K562 (cell line): ENCODE data around the gene ACBD4. TPM values are rescaled to one million over a fixed set of nuclear protein-coding genes. Genes with fewer than 3 reads are reported as not detected.

Experiments
- ATAC-seq: fragments of 200-7000 bp; cut with Tn5 transposase; 3 replicates; pipeline ENCODE4 v1.9.1; 2020; ENCODE audit warnings: moderate library complexity
- BruUV-seq: library from RNA; stranded (reverse); fragments of 400-500 nt; replicated peaks from 2 replicates; lab custom pipeline; 2021; lab: Mats Ljungman, UMichigan
- CTCF ChIA-PET: fragments of 300-600 bp; formaldehyde crosslinking; extraction: SDS; loops from one replicate; lab custom pipeline; 2021; ENCODE audit warnings: low intra/inter-chr PET ratio; lab: Yijun Ruan, JAX
- POLR2A ChIA-PET: fragments of 300-600, 350-650 bp; sonication (Branson Sonifier 250); formaldehyde crosslinking; extraction: SDS; loops from one replicate; lab custom pipeline; 2021; ENCODE audit warnings: antibody characterized with exemption, inconsistent platforms; lab: Yijun Ruan, JAX
- DNase-seq, 4 experiments: peaks; one replicate each; pipeline versions ENCODE4 v3.0.0 to v3.0.0-alpha.2; 2011 to 2018; ENCODE audit warnings: low spot score in 3 of 4, mixed read lengths in 3 of 4; ENCODE audit errors: extremely low read depth in 1 of 4
- FAIRE-seq: peaks from 2 replicates; lab custom pipeline; 2011; peaks lifted over from hg19 to GRCh38; lab: Jason Lieb, UNC
- H2AFZ ChIP-seq: 2 replicates; pipeline ENCODE4 v1.6.0; 2011; ENCODE audit warnings: low read depth, low read length, control low read depth, inconsistent platforms
- H3K27ac ChIP-seq: fragments of 200-600 bp; 3 replicates; pipeline ENCODE4 v1.8.0; 2011; ENCODE audit warnings: low read depth, mild to moderate bottlenecking, control low read depth, inconsistent platforms, low read length, moderate library complexity, mixed read lengths; ENCODE audit errors: extremely low read depth
- H3K27me3 ChIP-seq, 2 experiments: fragments of 300-600 bp in 1 of 2; 2 replicates in 1 of 2; 3 replicates in 1 of 2; pipeline versions ENCODE4 v1.6.0 to v1.8.0; 2011; ENCODE audit warnings: inconsistent platforms in 2 of 2, low read length in 2 of 2, mild to moderate bottlenecking in 1 of 2, mixed read lengths in 1 of 2, moderate library complexity in 1 of 2; ENCODE audit not compliant: control insufficient read depth in 2 of 2, insufficient read depth in 2 of 2
- H3K36me3 ChIP-seq: fragments of 300-600 bp; 3 replicates; pipeline ENCODE4 v1.8.0; 2011; ENCODE audit warnings: mild to moderate bottlenecking, low read length, inconsistent platforms; ENCODE audit not compliant: control insufficient read depth, insufficient read depth
- H3K4me1 ChIP-seq, 2 experiments: fragments of 200-600 bp in 1 of 2; replicated peaks in 1 of 2; 2 replicates in 1 of 2; 3 replicates in 1 of 2; pipeline versions ENCODE4 v1.5.1 to v1.8.0; 2011; ENCODE audit warnings: inconsistent platforms in 2 of 2, low read length in 2 of 2, mild to moderate bottlenecking in 1 of 2, mixed read lengths in 1 of 2, moderate library complexity in 1 of 2; ENCODE audit not compliant: control insufficient read depth in 2 of 2, insufficient read depth in 2 of 2
- H3K4me2 ChIP-seq: 2 replicates; pipeline ENCODE4 v1.6.1; 2011; ENCODE audit warnings: low read length, control low read depth, inconsistent platforms, mixed read lengths; ENCODE audit not compliant: insufficient read depth
- H3K4me3 ChIP-seq: fragments of 200-600 bp; sonication (generic), shearing (Covaris generic); 2 replicates; pipeline ENCODE4 v1.5.1; 2016; ENCODE audit warnings: control low read depth, inconsistent platforms
- H3K79me2 ChIP-seq: fragments of 200-600 bp; 3 replicates; pipeline ENCODE4 v1.8.0; 2011; ENCODE audit warnings: low read length, inconsistent platforms; ENCODE audit not compliant: control insufficient read depth, insufficient read depth
- H3K9ac ChIP-seq, 2 experiments: 2 replicates each; pipeline versions ENCODE4 v1.6.0 to v1.6.1; 2011; ENCODE audit warnings: low read depth in 2 of 2, low read length in 2 of 2, control low read depth in 1 of 2, inconsistent platforms in 1 of 2, mild to moderate bottlenecking in 1 of 2, mixed read lengths in 1 of 2; ENCODE audit not compliant: insufficient read depth in 1 of 2
- H3K9me1 ChIP-seq: one replicate; pipeline ENCODE4 v1.6.0; 2011; ENCODE audit warnings: inconsistent platforms, mild to moderate bottlenecking, low read length, moderate library complexity; ENCODE audit not compliant: control insufficient read depth, insufficient read depth
- H3K9me3 ChIP-seq: replicated peaks from 2 replicates; pipeline ENCODE4 v1.5.1; 2011; ENCODE audit warnings: low read depth, low read length, inconsistent platforms; ENCODE audit not compliant: control insufficient read depth, insufficient read depth
- H4K20me1 ChIP-seq: replicated peaks from 2 replicates; pipeline ENCODE4 v1.6.1; 2011; ENCODE audit warnings: low read length, inconsistent platforms, mixed read lengths; ENCODE audit not compliant: control insufficient read depth, insufficient read depth
- DDX20 ChIP-seq: fragments of 450-650 bp; IDR thresholded peaks from 2 replicates; pipeline ENCODE4 v1.6.1; 2016; ENCODE audit warnings: missing genetic modification characterization, low read depth, mild to moderate bottlenecking, missing compliant biosample characterization, moderate library complexity
- KLF6 ChIP-seq: fragments of 250-450 bp; sonication (Bioruptor Pico); IDR thresholded peaks from 2 replicates; pipeline ENCODE4 v1.4.0; 2020; ENCODE audit warnings: mild to moderate bottlenecking, moderate library complexity, borderline replicate concordance
- PCBP1 ChIP-seq: fragments of 200-400 bp; formaldehyde crosslinking; IDR thresholded peaks from 2 replicates; pipeline ENCODE4 v1.6.1; 2018; ENCODE audit warnings: mild to moderate bottlenecking, low read depth, low read length; ENCODE audit not compliant: poor library complexity, severe bottlenecking
- RAD51 ChIP-seq: fragments of 450-650 bp; IDR thresholded peaks from 2 replicates; pipeline ENCODE4 v1.7.1; 2016; ENCODE audit warnings: low read depth, mild to moderate bottlenecking, borderline replicate concordance
- TRIM28 ChIP-seq: fragments of 450-650 bp; IDR thresholded peaks from 2 replicates; pipeline ENCODE4 v1.6.1; 2017
- ZFP30 ChIP-seq: fragments of 250-450 bp; sonication (Bioruptor Pico); IDR thresholded peaks from 2 replicates; pipeline ENCODE4 v1.8.0; 2022; ENCODE audit warnings: moderate library complexity, mild to moderate bottlenecking, inconsistent platforms, borderline replicate concordance
- ZKSCAN3 ChIP-seq: fragments of 250-450 bp; sonication (Bioruptor Pico); IDR thresholded peaks from 2 replicates; pipeline ENCODE4 v1.4.0; 2020
- ZNF133 ChIP-seq: fragments of 250-450 bp; sonication (Bioruptor Pico); IDR thresholded peaks from 2 replicates; pipeline ENCODE4 v1.4.0; 2020; ENCODE audit warnings: mild to moderate bottlenecking
- ZNF507 ChIP-seq: conservative IDR thresholded peaks from 2 replicates; pipeline ENCODE4 v1.6.1; 2017; ENCODE audit warnings: missing genetic modification characterization, missing compliant biosample characterization
- ZNF699 ChIP-seq: fragments of 250-450 bp; sonication (Bioruptor Pico); IDR thresholded peaks from 2 replicates; pipeline ENCODE4 v1.8.0; 2021; ENCODE audit warnings: mild to moderate bottlenecking, moderate library complexity; ENCODE audit not compliant: insufficient replicate concordance
- WGBS: fragments of 100-300 bp; shearing (Covaris generic); methylation state at CpG from one replicate; pipeline ENCODE4 v1.1.6; 2016; ENCODE audit warnings: low coverage, mixed read lengths; ENCODE audit not compliant: insufficient coverage; ENCODE audit errors: missing lambda C conversion rate; 5-methylcytosine and 5-hydroxymethylcytosine counted together
- in situ Hi-C: fragments of 300-500 bp; cut with MboI; formaldehyde crosslinking; loops from 4 replicates; pipeline ENCODE4 v1.15.0; 2018; ENCODE audit warnings: inconsistent platforms, mixed read lengths
- intact Hi-C: fragments of 100-400 bp; cut with micrococcal nuclease; formaldehyde crosslinking; loops from 2 replicates; pipeline ENCODE4 v1.14.2; 2022
- polyA plus RNA-seq, 8 experiments: library from polyadenylated mRNA; depleted of rRNA in 4 of 8; stranded (reverse) in 5 of 8; unstranded in 3 of 8; fragments of >200 nt; fragmentation: Nextera tagmentation in 2 of 8; fragmentation: Illumina TruSeq in 1 of 8; extraction: Ambion mirVana in 2 of 8; extraction: Trizol in 1 of 8; gene quantifications; 2 replicates each; pipeline versions ENCODE4 v1.2.1 to v1.2.3, GENCODE V29; 2011 to 2014; ENCODE audit warnings: inconsistent platforms in 1 of 8, missing spikeins in 1 of 8
- total RNA-seq, 7 experiments: library from RNA; depleted of rRNA in 6 of 7; stranded (reverse); fragments of >200 nt in 6 of 7; fragmentation: Illumina TruSeq in 2 of 7; extraction: Trizol in 2 of 7; gene quantifications; 2 replicates each; pipeline versions ENCODE4 v1.2.1 to v1.2.3, GENCODE V29; 2011 to 2021; ENCODE audit warnings: low replicate concordance in 1 of 7
- TF ChIP-seq, protein P1 (sequence below): sonication (generic); formaldehyde crosslinking; IDR thresholded peaks from 2 replicates; pipeline ENCODE4 v1.8.1; 2023; ENCODE audit warnings: mild to moderate bottlenecking, missing genetic modification reagents

Gene ACBD4
- total and polyA plus RNA-seq, 9 of the 15 experiments (the other 6 are each of a cell fraction or from before 2014, with no cell fraction given): 0.14 to 6.9 (median 4.6) TPM

DNA sequence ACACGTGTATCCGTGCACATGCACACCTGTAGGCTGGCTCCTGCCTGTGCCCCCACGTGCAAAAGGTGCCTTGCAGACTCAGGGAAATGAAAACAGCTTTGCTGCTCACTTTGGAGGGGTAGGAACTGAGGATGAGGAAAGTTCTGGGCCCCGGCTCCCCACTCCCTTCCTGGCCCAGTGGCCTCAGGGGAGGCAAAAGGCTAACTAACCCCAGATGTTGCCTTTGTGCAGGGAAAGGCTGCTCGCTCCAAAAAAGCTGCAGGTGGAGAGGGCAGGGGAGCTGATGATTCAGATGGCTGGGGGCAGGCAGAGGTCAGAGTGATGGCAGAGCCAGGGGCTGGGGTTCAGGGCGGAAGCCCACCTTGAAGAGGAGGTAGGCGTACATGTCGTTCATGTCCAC lies 15.5 kb upstream of the ACBD4 start:
- H3K79me2 ChIP-seq: no peaks in the 10 kb centered on the region; the same call in 2 of the 3 replicates
- no peaks in the 10 kb centered on the region for H3K9me3 ChIP-seq
- H3K4me2 ChIP-seq: no peak overlapping the region
- no peaks in the 10 kb centered on the region for H4K20me1 ChIP-seq
- H3K4me3 ChIP-seq: no peak overlapping the region
- no peak for TF ChIP-seq PCBP1
- no peak for TF ChIP-seq KLF6
- TF ChIP-seq ZNF133 (CRISPR knock-in tag): no peak
- TF ChIP-seq ZFP30 (CRISPR knock-in tag): no peak
- TF ChIP-seq, protein P1, sequence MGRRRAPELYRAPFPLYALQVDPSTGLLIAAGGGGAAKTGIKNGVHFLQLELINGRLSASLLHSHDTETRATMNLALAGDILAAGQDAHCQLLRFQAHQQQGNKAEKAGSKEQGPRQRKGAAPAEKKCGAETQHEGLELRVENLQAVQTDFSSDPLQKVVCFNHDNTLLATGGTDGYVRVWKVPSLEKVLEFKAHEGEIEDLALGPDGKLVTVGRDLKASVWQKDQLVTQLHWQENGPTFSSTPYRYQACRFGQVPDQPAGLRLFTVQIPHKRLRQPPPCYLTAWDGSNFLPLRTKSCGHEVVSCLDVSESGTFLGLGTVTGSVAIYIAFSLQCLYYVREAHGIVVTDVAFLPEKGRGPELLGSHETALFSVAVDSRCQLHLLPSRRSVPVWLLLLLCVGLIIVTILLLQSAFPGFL: no peak
- no peak for TF ChIP-seq DDX20 (tag)
- no peak for TF ChIP-seq RAD51
- TF ChIP-seq ZNF507 (tag): no peak
- no peak for TF ChIP-seq ZKSCAN3 (CRISPR knock-in tag)
- no peak for TF ChIP-seq ZNF699 (CRISPR knock-in tag)
- TF ChIP-seq TRIM28: no peak
- ATAC-seq (no peak), FAIRE-seq (no peak), DNase-seq (no peak)
- WGBS: 64% methylated on average over 7 of the region's 8 CpGs
- in situ Hi-C loops (no loop called here), intact Hi-C loops (loop anchor here (10.0 kb wide), 1 partner anchor 105 kb away; no protein-coding TSS in a partner anchor)
- BruUV-seq: no TSS peak
- no peaks in the 10 kb centered on the region for H3K9me1 ChIP-seq
- no peak overlapping the region for H3K27ac ChIP-seq
- POLR2A ChIA-PET: interaction anchor here (0.6 to 2.4 kb wide), 2 partner anchors 29 to 307 kb away, joined by 3 to 14 read pairs; no protein-coding TSS in a partner anchor
- no peaks in the 10 kb centered on the region for H3K36me3 ChIP-seq
- H3K27me3 ChIP-seq: no peaks in the 10 kb centered on the region
- peaks cover 17 to 44% of the 10 kb centered on the region in 2 experiments for H3K4me1 ChIP-seq
- CTCF ChIA-PET: interaction anchor here (0.8 kb wide), 1 partner anchor 12 kb away, joined by 4 read pairs; no protein-coding TSS in a partner anchor
- no peak overlapping the region for H2AFZ ChIP-seq
- H3K9ac ChIP-seq: no peak overlapping the region
